Osteocyte (in vitro differentiated cells): ENCODE measurements around the gene TBX6. TPM values are rescaled to one million over a fixed set of nuclear protein-coding genes. Genes with fewer than 3 reads are reported as not detected.

Experiments
- DNase-seq: peaks from one replicate; pipeline ENCODE4 v3.0.0; 2021; ENCODE audit warnings: mixed read lengths; ENCODE audit not compliant: unreplicated experiment; ENCODE audit errors: extremely low spot score
- H3K27ac Mint-ChIP-seq: one replicate; pipeline ENCODE4 v1.8.0; 2021; ENCODE audit warnings: mild to moderate bottlenecking, mixed read lengths; ENCODE audit not compliant: unreplicated experiment
- H3K27me3 Mint-ChIP-seq: one replicate; pipeline ENCODE4 v1.8.0; 2021; ENCODE audit warnings: mixed read lengths; ENCODE audit not compliant: unreplicated experiment
- H3K36me3 Mint-ChIP-seq: one replicate; pipeline ENCODE4 v1.8.0; 2021; ENCODE audit warnings: mixed read lengths; ENCODE audit not compliant: unreplicated experiment
- H3K4me1 Mint-ChIP-seq: one replicate; pipeline ENCODE4 v1.8.0; 2021; ENCODE audit warnings: mixed read lengths; ENCODE audit not compliant: unreplicated experiment
- H3K4me3 Mint-ChIP-seq: one replicate; pipeline ENCODE4 v1.8.0; 2021; ENCODE audit warnings: mild to moderate bottlenecking, moderate library complexity, mixed read lengths; ENCODE audit not compliant: unreplicated experiment
- H3K9me3 Mint-ChIP-seq: one replicate; pipeline ENCODE4 v1.8.0; 2021; ENCODE audit warnings: mixed read lengths; ENCODE audit not compliant: unreplicated experiment
- CTCF ChIP-seq: fragments of 200-600 bp; sonication (generic); IDR thresholded peaks from 2 replicates; pipeline ENCODE4 v1.5.0; 2021; ENCODE audit warnings: antibody characterized with exemption, mild to moderate bottlenecking, moderate library complexity
- total RNA-seq: library from RNA; stranded (reverse); gene quantifications from 2 replicates; pipeline ENCODE4 v1.2.1, GENCODE V29; 2021

Gene TBX6
- total RNA-seq, 1 donor from 2014 or later = 0.75 TPM

- DNase-seq = no peak
- H3K4me3 Mint-ChIP-seq = no peak overlapping the region
- peaks cover 6% of the 10 kb centered on the region for H3K4me1 Mint-ChIP-seq
- no peak overlapping the region for H3K27ac Mint-ChIP-seq
- H3K9me3 Mint-ChIP-seq = no peaks in the 10 kb centered on the region
- no peaks in the 10 kb centered on the region for H3K27me3 Mint-ChIP-seq
- TF ChIP-seq CTCF = peak; percentile 15
- H3K36me3 Mint-ChIP-seq = peaks cover 29% of the 10 kb centered on the region
Measured at GRCh38 chr16:30082545-30083090, 9.1 kb downstream of the TBX6 start.

DNA sequence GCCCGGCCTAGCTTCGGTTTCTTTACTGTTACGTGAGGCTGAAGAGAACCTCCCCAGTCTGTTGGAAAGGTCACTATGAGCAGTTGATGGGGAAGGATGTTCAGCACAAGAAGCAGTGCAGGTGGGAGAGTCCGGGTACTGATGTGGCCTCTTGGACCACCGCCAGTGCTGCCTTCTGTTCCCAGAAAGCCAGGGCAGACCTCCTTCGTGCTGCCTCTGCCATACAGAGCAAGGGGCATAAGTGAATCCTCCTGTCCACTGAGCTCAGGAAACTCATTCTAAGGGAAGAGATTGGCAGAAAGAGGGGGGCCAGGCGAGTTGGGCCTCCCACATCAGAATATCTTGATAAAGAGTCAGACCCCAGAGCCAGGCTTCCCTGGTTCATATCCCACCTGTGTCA, 12.2 kb downstream of the TBX6 start:
- Mint-ChIP-seq H3K4me3 (no peak overlapping the region), H3K27me3 (no peaks in the 10 kb centered on the region), H3K9me3 (no peaks in the 10 kb centered on the region), H3K27ac (no peak overlapping the region), H3K36me3 (peaks cover 28% of the 10 kb centered on the region), H3K4me1 (peaks cover 28% of the 10 kb centered on the region)
- no peak for TF ChIP-seq CTCF
- no peak for DNase-seq

DNA sequence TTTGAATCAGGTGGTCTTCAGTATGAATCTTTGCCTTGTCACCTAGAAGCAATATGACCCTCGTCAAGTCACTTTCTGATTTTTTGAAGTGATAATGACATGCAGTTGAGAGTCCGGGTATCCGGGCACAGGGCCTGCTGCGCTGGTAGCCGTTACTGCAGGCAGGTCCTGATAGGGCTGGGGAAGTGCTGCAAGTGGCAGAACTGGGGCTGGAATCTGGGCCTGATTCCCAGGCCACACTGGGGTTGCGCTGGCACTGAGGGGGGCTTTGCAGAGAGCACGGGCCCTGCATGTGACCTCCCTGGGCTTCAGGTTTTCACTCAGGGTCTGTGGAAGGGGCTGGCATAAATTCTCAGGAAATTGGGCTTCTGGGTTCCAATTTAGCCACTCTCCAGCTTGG, 13.0 kb downstream of the TBX6 start:
- TF ChIP-seq CTCF = no peak
- no peak for DNase-seq
- H3K27me3 Mint-ChIP-seq = no peaks in the 10 kb centered on the region
- H3K9me3 Mint-ChIP-seq = no peaks in the 10 kb centered on the region
- H3K4me3 Mint-ChIP-seq = no peak overlapping the region
- H3K4me1 Mint-ChIP-seq = peaks cover 28% of the 10 kb centered on the region
- H3K36me3 Mint-ChIP-seq = peaks cover 28% of the 10 kb centered on the region
- no peak overlapping the region for H3K27ac Mint-ChIP-seq

- TF ChIP-seq CTCF = no peak
- Mint-ChIP-seq H3K4me3 (peak overlapping the region; percentile 93), H3K27ac (peak overlapping the region; percentile 96), H3K9me3 (no peaks in the 10 kb centered on the region), H3K27me3 (no peaks in the 10 kb centered on the region), H3K36me3 (peaks cover 19% of the 10 kb centered on the region), H3K4me1 (peaks cover 28% of the 10 kb centered on the region)
- no peak for DNase-seq
Measured at GRCh38 chr16:30077656-30078055, 14.1 kb downstream of the TBX6 start.

DNA sequence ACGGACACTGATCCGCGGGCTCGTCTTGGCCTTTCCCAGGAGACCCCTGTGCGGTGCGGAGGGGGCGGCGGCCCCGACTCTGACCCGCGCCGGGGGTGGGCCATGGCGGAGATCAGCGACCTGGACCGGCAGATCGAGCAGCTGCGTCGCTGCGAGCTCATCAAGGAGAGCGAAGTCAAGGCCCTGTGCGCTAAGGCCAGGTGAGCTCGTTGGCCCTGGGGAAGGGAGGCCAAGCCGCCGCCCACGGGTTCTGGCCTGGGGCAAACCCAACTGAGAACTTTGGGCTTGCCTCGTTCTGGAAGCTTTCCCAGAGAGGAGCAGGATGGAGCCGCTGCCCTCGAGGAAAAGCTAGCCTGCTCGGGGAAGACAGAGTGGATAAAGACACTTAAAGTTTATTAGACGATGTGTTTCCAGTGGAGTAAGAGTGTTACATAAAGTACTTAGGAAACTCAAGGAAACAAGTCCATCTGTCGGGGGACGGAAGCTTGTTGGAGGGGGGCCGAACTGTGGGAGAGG, 15.4 kb downstream of the TBX6 start:
- no peak for DNase-seq
- peak overlapping the region; percentile 96 for H3K27ac Mint-ChIP-seq
- H3K4me3 Mint-ChIP-seq = peak overlapping the region; percentile 93
- peaks cover 19% of the 10 kb centered on the region for H3K36me3 Mint-ChIP-seq
- peaks cover 30% of the 10 kb centered on the region for H3K4me1 Mint-ChIP-seq
- no peaks in the 10 kb centered on the region for H3K9me3 Mint-ChIP-seq
- no peaks in the 10 kb centered on the region for H3K27me3 Mint-ChIP-seq
- no peak for TF ChIP-seq CTCF
